Omental fat pad (tissue), 4 donors: ENCODE data around the gene PTPRD. TPM values are rescaled to one million over a fixed set of nuclear protein-coding genes. Genes with fewer than 3 reads are reported as not detected.

Source experiments
- ATAC-seq: fragments of 150-250 bp; one replicate; pipeline ENCODE4 v1.9.1; 2016; ENCODE audit warnings: mild to moderate bottlenecking, moderate library complexity; ENCODE audit not compliant: low FRiP score
- DNase-seq: peaks from one replicate; pipeline ENCODE4 v3.0.0-alpha.2; 2019; ENCODE audit warnings: low spot score
- total RNA-seq, 4 donors: library from RNA; depleted of rRNA; stranded (reverse); fragments of >200 nt; gene quantifications; one replicate each; pipeline ENCODE4 v1.1.0, GENCODE V29; 2016
- TF ChIP-seq, protein P1 (sequence below), 3 donors: fragments of 450-650 bp; IDR thresholded peaks; one replicate each; pipeline ENCODE4 v1.5.1; 2016 to 2017; ENCODE audit warnings: antibody characterized with exemption in 3 of 3, mild to moderate bottlenecking in 3 of 3, moderate library complexity in 2 of 3

The PTPRD gene
- total RNA-seq, 4 donors from 2014 or later, result 3.5 to 34.2 (median 11.2) TPM

DNA sequence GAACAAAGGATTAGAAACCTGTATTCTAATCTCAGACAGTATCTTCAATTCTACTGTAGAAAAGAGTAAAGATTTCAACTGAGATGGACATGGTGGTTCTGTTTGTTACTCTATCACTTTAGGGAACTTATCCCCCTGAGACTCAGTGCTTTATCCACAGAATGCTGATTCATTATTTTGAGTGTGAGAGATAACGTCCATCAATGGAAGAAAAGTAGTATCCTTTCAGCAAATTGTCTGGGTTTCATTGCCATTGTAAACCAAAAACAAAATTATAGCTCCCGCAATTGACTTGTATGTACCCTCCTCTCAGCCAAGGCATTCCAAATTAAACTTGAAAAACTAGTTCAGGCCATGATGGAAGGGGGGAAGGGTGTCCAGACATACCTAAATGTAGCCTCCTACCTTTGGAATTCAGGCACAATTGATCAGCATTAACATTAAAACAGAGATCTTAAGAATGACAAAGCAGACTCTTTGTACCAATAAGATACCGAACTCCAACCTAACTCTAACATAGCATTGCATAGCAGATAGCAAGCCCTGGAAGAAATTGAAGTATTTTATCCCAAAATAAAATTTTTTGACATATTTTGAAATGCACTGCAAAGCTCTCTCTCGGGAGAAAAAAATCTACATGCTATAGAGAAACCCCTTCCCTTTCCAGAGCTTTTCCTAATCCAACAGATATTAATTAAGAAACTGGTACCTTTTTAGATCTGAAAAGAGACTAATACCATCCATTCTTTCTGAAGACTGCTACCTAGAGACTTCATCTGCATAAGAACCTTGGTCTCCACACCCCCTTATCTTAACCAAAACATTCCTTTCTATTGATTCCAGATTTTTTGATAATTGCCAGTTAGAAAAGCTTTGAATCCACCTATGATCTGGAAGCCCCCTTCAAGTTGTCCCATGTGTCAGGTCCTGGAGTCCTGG lies 1055.7 kb downstream of the PTPRD start:
- TF ChIP-seq, protein P1, sequence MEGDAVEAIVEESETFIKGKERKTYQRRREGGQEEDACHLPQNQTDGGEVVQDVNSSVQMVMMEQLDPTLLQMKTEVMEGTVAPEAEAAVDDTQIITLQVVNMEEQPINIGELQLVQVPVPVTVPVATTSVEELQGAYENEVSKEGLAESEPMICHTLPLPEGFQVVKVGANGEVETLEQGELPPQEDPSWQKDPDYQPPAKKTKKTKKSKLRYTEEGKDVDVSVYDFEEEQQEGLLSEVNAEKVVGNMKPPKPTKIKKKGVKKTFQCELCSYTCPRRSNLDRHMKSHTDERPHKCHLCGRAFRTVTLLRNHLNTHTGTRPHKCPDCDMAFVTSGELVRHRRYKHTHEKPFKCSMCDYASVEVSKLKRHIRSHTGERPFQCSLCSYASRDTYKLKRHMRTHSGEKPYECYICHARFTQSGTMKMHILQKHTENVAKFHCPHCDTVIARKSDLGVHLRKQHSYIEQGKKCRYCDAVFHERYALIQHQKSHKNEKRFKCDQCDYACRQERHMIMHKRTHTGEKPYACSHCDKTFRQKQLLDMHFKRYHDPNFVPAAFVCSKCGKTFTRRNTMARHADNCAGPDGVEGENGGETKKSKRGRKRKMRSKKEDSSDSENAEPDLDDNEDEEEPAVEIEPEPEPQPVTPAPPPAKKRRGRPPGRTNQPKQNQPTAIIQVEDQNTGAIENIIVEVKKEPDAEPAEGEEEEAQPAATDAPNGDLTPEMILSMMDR (IDR thresholded peaks at IDR 0.05), result no peak
- ATAC-seq, result no peak
- no peak for DNase-seq

DNA sequence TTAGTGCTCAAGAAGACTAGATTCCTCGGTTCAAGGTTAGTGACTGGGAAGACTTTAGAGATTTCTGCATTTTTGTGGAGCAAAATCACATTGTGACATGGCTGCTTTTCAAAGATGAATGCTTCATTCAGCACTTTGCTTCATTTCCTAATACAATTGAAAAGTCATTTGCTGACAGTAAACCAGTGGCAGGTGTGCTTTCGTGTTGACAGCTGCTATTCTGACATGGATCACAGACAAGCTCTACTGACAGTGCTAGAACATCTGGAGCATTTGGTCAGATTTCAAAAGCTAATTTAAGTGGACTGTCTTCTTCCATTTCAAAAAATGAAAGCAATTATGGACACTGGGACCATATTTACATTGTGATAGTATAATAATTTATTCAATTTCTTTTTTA lies 1060.1 kb downstream of the PTPRD start:
- TF ChIP-seq, protein P1 (IDR thresholded peaks at IDR 0.05), result no peak
- DNase-seq (no peak), ATAC-seq (no peak)

DNA sequence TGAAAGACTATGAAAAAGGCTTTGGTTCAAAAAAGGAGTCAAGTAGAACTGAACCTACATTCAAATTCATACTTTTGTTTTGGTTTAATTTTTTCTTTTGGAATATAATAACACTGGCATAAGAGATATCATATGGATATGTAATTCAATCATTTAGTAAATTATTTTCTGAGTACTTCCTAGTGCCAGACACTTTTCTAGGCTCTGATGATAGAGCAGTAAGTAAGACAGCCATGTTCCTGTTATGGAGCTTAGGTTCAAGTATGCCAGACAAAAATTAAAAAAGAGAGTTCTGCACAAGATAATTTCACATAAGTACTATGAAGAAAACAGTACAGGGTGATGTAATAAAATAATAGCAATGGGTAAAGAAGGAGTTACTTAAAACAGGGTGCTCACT lies 1074.0 kb downstream of the PTPRD start:
- ATAC-seq (no peak), DNase-seq (no peak)
- TF ChIP-seq, protein P1 (IDR thresholded peaks at IDR 0.05), result no peak

DNA sequence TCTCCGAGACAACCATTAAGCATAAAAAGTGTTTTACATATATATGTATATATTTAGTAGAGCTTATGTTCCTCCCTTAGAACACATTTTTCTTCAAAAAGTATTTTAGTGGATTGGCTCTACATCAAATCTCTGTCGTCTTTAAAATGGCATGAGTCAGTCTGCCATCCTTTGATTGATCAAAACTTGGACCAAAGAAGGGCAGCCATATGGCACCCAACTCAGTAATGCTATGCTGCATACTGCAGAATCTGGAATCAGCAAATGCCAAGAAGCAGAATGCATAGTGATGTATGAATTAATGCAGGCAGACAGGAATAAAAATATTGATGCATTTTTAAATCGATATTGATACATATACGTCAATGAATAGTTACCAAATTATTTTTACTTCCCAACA lies 1074.4 kb downstream of the PTPRD start:
- no peak for ATAC-seq

DNA sequence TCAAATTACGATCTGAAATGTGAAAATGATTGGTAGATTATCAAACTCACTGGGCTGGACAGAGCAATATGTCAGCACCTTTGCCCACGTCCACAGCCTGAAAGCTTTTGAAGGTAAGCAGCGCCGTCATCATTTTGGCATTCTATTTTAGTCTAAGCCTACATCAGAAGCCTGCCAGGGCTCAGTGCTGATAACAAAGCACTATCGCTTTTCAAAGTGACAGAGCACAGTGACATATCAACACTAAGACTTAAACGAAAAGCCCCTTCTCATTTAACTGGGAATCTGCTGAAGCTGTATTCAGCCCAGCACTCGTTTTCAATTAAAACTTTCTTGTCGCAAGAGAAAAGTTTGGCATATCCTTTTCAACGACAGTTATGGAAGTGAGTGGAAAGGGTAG lies 1076.3 kb downstream of the PTPRD start:
- no peak for DNase-seq
- ATAC-seq, result no peak
- TF ChIP-seq, protein P1 (IDR thresholded peaks at IDR 0.05), result no peak

More for the DNA sequence above, 1074.4 kb downstream of the PTPRD start:
- TF ChIP-seq, protein P1 (IDR thresholded peaks at IDR 0.05), result no peak
- no peak for DNase-seq

DNA sequence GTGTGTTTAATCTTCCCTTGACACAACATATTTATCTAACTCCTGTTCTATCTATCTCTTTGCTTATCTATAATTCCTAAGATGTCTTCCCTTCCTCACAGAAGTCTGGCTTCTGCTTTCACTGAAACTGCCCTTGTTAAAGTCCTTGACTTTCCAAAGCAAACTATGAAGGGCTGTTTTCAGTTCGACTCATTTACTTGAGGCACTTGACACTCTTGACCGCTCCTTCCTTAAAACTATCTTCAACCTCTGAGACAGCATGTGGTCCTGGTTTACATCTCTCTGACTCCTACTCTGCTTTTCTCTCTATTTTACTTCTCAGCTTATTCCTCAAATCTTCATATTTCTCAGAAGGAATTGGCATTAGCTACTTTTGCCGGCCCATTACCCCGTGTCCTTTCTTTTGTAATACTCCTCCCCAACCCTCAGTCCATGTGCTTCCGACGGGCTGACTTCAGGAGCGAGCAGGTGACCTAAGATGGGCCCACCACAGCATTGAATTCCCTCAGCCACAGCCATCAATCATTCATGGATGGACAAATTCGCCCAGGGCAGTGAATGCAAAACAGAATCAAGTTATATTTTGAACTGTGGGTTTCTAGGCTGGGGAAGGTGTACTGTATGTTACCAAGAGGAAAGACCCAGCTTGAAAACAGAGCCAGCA lies 1089.2 kb downstream of the PTPRD start:
- DNase-seq, result no peak
- no peak for ATAC-seq
- TF ChIP-seq, protein P1 (IDR thresholded peaks at IDR 0.05), result no peak
